ENCODE data around the gene HAO2. TPM values are rescaled to one million over a fixed set of nuclear protein-coding genes. Genes with fewer than 3 reads are reported as not detected.

Gene HAO2
- total RNA-seq, 1 donor from 2014 or later = not detected

DNA sequence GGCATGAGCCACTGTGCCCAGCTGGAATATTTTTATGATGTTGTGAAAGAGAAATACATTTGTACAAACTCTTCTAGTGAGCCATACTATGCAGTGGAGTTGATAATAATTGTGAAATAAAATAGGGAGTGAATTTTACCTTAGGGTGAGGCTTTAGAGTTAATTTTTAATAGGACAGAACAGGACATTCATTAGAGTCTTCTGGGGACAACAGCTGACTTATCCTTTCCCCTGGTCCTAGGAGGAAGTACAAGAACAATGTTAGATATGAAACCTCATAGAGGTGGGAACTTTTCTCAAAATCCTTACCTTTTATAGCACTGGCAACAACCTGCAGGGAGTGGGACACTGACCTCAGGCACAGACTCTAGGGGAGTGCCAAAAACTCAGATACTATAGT, 21.9 kb downstream of the HAO2 start:
- TF ChIP-seq, protein P1, sequence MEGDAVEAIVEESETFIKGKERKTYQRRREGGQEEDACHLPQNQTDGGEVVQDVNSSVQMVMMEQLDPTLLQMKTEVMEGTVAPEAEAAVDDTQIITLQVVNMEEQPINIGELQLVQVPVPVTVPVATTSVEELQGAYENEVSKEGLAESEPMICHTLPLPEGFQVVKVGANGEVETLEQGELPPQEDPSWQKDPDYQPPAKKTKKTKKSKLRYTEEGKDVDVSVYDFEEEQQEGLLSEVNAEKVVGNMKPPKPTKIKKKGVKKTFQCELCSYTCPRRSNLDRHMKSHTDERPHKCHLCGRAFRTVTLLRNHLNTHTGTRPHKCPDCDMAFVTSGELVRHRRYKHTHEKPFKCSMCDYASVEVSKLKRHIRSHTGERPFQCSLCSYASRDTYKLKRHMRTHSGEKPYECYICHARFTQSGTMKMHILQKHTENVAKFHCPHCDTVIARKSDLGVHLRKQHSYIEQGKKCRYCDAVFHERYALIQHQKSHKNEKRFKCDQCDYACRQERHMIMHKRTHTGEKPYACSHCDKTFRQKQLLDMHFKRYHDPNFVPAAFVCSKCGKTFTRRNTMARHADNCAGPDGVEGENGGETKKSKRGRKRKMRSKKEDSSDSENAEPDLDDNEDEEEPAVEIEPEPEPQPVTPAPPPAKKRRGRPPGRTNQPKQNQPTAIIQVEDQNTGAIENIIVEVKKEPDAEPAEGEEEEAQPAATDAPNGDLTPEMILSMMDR (IDR thresholded peaks at IDR 0.05) = no peak
- no peak for DNase-seq
- no peak for ATAC-seq
- H3K36me3 ChIP-seq = no peaks in the 10 kb centered on the region
- intact Hi-C loops (cut with DNase I) = no loop called here
- H3K4me3 ChIP-seq = no peak overlapping the region
- H3K4me1 ChIP-seq = no peaks in the 10 kb centered on the region
- H3K27me3 ChIP-seq (ENCODE audit: low read depth) = no peaks in the 10 kb centered on the region
- H3K9me3 ChIP-seq = no peaks in the 10 kb centered on the region
- H3K27ac ChIP-seq = no peak overlapping the region

DNA sequence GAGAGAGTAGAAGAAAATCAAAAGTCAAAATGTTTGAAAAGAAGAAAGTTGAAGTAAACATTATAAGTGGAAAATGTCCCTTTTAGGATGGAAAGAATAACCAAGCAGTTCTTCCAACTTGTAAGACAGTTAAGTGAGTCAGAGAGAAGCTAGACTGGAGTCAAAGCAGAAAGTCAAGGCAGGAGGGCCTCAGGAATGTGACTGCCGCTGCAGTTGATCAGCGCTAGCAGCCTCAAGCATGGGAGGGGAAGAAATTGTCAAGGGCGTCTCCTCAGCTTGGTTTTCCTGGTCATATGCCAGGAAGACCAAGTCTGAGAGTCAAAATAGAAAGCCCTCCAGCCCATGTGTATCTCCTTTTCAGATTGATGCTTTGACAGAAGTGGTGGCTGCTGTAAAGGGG, 23.2 kb downstream of the HAO2 start:
- ATAC-seq (no peak), DNase-seq (no peak)
- Histone ChIP-seq H3K4me1 (no peaks in the 10 kb centered on the region), H3K27me3 (ENCODE audit: low read depth) (no peaks in the 10 kb centered on the region), H3K4me3 (no peak overlapping the region), H3K9me3 (no peaks in the 10 kb centered on the region), H3K36me3 (no peaks in the 10 kb centered on the region), H3K27ac (no peak overlapping the region)
- intact Hi-C loops (cut with DNase I) = no loop called here
- TF ChIP-seq, protein P1 (IDR thresholded peaks at IDR 0.05) = no peak

DNA sequence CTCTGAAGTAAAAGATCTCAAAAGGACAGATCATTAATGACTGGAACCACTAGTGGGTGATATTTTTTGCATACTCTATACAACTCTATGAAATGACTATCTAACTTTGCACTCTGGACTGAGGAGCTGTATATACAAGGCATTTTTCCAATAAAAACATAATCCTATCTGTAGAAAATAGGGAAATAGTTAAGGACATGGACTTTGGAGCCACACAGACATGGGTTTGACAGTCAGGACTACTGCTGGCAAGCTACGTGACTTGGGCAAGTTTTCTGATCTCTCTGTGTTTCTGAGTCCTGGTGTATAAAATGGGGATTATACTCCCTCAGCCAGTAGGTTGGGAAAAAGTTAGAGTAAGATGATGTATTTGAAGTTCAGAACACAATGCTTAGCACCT, 25.5 kb downstream of the HAO2 start:
- ATAC-seq (no peak), DNase-seq (no peak)
- H3K9me3 ChIP-seq = no peaks in the 10 kb centered on the region
- no peaks in the 10 kb centered on the region for H3K27me3 ChIP-seq (ENCODE audit: low read depth)
- no peaks in the 10 kb centered on the region for H3K4me1 ChIP-seq
- H3K36me3 ChIP-seq = no peaks in the 10 kb centered on the region
- H3K27ac ChIP-seq = no peak overlapping the region
- no peak overlapping the region for H3K4me3 ChIP-seq
- intact Hi-C loops (cut with DNase I) = no loop called here
- TF ChIP-seq, protein P1 (IDR thresholded peaks at IDR 0.05) = no peak

DNA sequence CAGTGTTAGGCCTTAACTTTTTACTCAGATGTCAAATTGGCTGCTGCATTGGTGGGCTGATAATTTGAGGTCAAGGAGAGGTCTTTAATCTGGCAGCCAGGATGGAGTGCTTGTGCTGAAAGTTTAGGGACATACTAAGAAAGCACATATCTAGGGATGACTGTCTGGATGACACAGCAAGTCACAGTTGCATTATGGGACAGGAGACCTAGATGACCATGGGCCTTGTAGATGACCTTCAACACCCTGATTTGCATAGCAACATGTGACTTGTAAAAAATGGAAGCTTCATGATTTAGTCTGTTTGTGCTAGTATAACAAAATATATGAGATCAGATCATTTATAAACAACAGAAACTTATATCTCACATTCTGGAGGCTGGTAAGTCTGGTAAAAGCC, 28.4 kb downstream of the HAO2 start:
- no peak for ATAC-seq
- Histone ChIP-seq H3K27me3 (ENCODE audit: low read depth) (no peaks in the 10 kb centered on the region), H3K4me3 (no peak overlapping the region), H3K36me3 (no peaks in the 10 kb centered on the region), H3K4me1 (no peaks in the 10 kb centered on the region), H3K9me3 (no peaks in the 10 kb centered on the region), H3K27ac (no peak overlapping the region)
- no peak for DNase-seq
- intact Hi-C loops (cut with DNase I) = no loop called here
- TF ChIP-seq, protein P1 (IDR thresholded peaks at IDR 0.05) = no peak

GRCh38 chr1:119397986-119398385, 29.4 kb downstream of the HAO2 start:
- TF ChIP-seq, protein P1 (IDR thresholded peaks at IDR 0.05) = no peak
- Histone ChIP-seq H3K9me3 (no peaks in the 10 kb centered on the region), H3K27me3 (ENCODE audit: low read depth) (no peaks in the 10 kb centered on the region), H3K27ac (no peak overlapping the region), H3K4me1 (no peaks in the 10 kb centered on the region), H3K4me3 (no peak overlapping the region), H3K36me3 (no peaks in the 10 kb centered on the region)
- ATAC-seq (no peak), DNase-seq (no peak)
- intact Hi-C loops (cut with DNase I) = no loop called here

DNA sequence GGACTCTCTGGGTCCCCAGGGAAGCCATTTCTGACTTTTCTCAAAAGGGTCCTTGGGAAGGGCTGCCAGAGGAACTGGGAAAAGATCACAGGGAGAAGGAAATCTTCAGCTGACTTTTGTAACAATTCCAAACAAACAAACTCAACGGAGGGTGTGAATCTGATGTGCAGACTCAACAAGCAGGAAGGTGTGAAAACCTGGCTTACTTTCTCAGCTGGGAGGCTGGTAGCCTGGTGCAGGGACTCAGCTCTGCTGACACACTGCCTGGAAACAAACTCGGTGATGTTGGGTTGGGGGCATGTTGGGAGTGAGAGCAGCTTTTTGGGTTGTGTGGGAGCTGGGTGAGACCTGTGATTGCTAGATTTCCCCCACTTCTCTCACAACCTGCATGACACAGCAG, 36.2 kb downstream of the HAO2 start:
- Histone ChIP-seq H3K9me3 (peaks cover 3% of the 10 kb centered on the region), H3K4me1 (no peaks in the 10 kb centered on the region), H3K27ac (no peak overlapping the region), H3K36me3 (no peaks in the 10 kb centered on the region), H3K27me3 (ENCODE audit: low read depth) (no peaks in the 10 kb centered on the region), H3K4me3 (no peak overlapping the region)
- intact Hi-C loops (cut with DNase I) = no loop called here
- DNase-seq = no peak
- no peak for ATAC-seq
- TF ChIP-seq, protein P1 (IDR thresholded peaks at IDR 0.05) = no peak
